ENCODE results near the gene C2orf72. TPM values are rescaled to one million over a fixed set of nuclear protein-coding genes. Genes with fewer than 3 reads are reported as not detected.

Gene C2orf72
- total and polyA plus RNA-seq, 2 of the 13 experiments (the other 11 are each of a cell fraction or from before 2014, with no cell fraction given) = 147 to 203 TPM

DNA sequence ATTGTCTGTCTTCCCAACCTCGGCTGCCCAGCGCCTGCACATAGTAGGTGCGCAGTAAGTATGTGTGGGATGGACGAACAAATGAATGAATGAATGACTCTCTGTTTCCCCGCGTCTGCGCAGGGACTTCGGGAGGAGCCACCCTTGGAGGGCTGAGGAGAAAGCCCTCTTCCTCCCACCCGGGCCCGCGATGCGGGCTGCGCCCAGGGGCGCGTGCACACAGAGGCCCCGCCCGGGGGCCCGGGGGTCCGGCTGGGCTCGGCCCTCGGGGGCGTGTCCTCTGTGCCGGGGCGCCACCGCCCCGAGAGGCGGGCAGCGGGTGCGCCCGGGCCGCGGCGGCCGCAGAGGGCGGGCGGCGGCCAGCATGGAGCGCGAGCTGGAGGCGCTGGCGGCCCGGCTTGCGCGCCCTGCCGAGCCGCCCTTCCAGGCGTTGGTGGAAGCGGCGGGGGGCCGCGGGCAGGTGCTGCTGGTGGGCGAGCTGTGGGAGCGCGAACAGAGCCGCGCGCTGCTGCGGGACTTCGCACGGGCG lies at the start of gene C2orf72 (continued):
- TF ChIP-seq SALL2 (CRISPR knock-in tag; IDR thresholded peaks at IDR 0.05) (no peak), DMAP1 (CRISPR knock-in tag; IDR thresholded peaks at IDR 0.05) (no peak), ZBTB2 (CRISPR knock-in tag; IDR thresholded peaks at IDR 0.05; ENCODE audit: low read depth) (peak; percentile 41; the same call in 1 of the 2 replicates), NFE2 (CRISPR knock-in tag; IDR thresholded peaks at IDR 0.05) (no peak), ATF5 (CRISPR knock-in tag; IDR thresholded peaks at IDR 0.05; ENCODE audit: low read depth) (no peak), ZSCAN30 (CRISPR knock-in tag; IDR thresholded peaks at IDR 0.05) (no peak), ETV5 (CRISPR knock-in tag; IDR thresholded peaks at IDR 0.05; ENCODE audit: borderline replicate concordance) (no peak; the same call in 1 of the 2 replicates), ZC3H13 (CRISPR knock-in tag; IDR thresholded peaks at IDR 0.05) (no peak), ATAD3A (CRISPR knock-in tag; IDR thresholded peaks at IDR 0.05) (no peak), ZMYM2 (CRISPR knock-in tag; IDR thresholded peaks at IDR 0.05) (peak; percentile 26; the same call in 1 of the 2 replicates), ZFAT (CRISPR knock-in tag; conservative IDR thresholded peaks at IDR 0.05) (no peak), ZMYM4 (CRISPR knock-in tag; IDR thresholded peaks at IDR 0.05) (0 out of 2 replicates have a peak, but pooled peaks have one; percentile 24)
- TF ChIP-seq, protein P1, sequence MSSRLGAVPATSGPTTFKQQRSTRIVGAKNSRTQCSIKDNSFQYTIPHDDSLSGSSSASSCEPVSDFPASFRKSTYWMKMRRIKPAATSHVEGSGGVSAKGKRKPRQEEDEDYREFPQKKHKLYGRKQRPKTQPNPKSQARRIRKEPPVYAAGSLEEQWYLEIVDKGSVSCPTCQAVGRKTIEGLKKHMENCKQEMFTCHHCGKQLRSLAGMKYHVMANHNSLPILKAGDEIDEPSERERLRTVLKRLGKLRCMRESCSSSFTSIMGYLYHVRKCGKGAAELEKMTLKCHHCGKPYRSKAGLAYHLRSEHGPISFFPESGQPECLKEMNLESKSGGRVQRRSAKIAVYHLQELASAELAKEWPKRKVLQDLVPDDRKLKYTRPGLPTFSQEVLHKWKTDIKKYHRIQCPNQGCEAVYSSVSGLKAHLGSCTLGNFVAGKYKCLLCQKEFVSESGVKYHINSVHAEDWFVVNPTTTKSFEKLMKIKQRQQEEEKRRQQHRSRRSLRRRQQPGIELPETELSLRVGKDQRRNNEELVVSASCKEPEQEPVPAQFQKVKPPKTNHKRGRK (CRISPR knock-in tag; IDR thresholded peaks at IDR 0.05) = no peak
- TF ChIP-seq, protein P2, sequence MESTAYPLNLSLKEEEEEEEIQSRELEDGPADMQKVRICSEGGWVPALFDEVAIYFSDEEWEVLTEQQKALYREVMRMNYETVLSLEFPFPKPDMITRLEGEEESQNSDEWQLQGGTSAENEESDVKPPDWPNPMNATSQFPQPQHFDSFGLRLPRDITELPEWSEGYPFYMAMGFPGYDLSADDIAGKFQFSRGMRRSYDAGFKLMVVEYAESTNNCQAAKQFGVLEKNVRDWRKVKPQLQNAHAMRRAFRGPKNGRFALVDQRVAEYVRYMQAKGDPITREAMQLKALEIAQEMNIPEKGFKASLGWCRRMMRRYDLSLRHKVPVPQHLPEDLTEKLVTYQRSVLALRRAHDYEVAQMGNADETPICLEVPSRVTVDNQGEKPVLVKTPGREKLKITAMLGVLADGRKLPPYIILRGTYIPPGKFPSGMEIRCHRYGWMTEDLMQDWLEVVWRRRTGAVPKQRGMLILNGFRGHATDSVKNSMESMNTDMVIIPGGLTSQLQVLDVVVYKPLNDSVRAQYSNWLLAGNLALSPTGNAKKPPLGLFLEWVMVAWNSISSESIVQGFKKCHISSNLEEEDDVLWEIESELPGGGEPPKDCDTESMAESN (CRISPR knock-in tag; conservative IDR thresholded peaks at IDR 0.05) = 0 out of 2 replicates have a peak, but pooled peaks have one; percentile 19
- TF ChIP-seq, protein P3, sequence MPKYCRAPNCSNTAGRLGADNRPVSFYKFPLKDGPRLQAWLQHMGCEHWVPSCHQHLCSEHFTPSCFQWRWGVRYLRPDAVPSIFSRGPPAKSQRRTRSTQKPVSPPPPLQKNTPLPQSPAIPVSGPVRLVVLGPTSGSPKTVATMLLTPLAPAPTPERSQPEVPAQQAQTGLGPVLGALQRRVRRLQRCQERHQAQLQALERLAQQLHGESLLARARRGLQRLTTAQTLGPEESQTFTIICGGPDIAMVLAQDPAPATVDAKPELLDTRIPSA (CRISPR knock-in tag; IDR thresholded peaks at IDR 0.05; ENCODE audit: borderline replicate concordance) = no peak
- TF ChIP-seq, protein P4, sequence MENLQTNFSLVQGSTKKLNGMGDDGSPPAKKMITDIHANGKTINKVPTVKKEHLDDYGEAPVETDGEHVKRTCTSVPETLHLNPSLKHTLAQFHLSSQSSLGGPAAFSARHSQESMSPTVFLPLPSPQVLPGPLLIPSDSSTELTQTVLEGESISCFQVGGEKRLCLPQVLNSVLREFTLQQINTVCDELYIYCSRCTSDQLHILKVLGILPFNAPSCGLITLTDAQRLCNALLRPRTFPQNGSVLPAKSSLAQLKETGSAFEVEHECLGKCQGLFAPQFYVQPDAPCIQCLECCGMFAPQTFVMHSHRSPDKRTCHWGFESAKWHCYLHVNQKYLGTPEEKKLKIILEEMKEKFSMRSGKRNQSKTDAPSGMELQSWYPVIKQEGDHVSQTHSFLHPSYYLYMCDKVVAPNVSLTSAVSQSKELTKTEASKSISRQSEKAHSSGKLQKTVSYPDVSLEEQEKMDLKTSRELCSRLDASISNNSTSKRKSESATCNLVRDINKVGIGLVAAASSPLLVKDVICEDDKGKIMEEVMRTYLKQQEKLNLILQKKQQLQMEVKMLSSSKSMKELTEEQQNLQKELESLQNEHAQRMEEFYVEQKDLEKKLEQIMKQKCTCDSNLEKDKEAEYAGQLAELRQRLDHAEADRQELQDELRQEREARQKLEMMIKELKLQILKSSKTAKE (CRISPR knock-in tag; IDR thresholded peaks at IDR 0.05; ENCODE audit: borderline replicate concordance) = no peak

All from HepG2 (cell line).